T-helper 1 cell (primary cell): ENCODE data around the gene MKNK1.

Experiments used
- DNase-seq, 5 donors: peaks; one replicate each; pipeline ENCODE4 v3.0.0-alpha.2; 2012 to 2020

MKNK1 gene

DNA sequence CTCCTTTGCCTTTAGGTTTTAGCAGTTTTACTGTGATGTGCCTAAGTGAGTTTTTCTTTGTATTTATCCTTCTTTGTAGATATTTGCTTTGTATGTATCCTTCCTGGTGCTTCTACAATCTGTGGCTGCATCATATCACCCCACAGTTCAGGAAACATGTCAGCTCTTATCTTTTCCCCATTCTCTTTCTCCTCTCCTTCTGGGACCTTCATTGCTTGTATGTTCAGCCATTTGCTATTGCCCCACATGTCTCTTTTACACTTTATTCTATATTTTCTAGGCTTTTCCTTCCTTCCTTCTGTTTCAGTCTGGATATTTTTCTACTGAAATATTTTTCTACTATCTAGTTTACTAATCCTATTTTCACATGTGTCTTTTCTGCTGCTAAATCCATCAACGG lies 67.5 kb downstream of the MKNK1 start:
- no peak for DNase-seq

DNA sequence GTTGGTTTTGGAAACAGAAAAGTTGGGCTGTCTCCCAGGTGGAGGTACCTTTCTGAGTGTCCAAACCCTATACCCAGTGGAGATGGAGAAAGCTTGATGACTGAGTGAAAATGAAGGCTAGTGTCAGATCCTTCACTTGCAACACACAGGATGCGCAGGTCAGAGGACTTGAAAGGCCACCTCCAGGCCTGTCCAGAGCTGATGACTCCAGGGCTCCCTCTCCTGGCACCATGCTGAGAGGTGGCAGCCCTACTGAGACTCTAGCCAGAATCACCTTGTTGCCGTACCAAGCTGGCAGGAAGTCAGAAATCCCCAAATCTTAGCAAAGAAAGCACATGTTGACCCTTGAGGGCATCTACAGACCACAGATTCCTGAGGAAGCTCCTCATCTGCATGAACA lies 69.0 kb downstream of the MKNK1 start:
- DNase-seq: peak in 1 of 5 donors; percentile 28

DNA sequence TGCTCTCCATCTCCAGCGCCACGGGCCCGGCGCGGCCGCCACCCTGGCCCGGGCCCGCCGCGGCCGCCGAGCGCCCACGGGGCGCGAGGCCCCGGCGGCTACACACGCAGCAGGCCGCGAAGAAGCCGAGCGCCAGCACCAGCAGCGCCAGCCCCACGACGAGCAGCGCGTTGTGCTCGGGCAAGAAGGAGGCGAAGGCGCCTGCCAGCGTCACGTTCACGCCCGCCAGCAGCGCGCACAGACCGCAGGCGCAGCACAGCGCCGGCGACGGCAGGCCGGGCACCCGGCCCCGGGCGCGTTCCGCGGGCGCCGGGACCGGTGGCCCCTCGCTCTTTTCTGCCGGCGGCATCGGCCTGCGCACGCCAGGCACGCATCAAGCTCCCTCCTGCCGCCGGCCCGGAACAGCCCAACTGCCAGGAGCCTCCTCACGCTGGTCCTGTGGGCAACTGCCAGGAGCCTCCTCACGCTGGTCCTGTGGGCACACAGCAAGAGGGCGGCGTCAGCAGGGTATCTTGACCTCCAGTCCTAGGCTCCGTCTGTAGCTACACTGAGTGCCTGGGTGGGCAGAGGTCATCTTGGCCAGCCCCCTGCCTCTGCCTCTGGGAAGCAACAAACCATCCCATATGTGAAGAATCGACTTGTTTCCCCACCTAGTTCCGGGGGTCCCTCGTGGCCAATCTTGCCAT lies 70.7 kb downstream of the MKNK1 start:
- DNase-seq: peak in 4 of 5 donors; percentile 13 to 49 (median 38)

DNA sequence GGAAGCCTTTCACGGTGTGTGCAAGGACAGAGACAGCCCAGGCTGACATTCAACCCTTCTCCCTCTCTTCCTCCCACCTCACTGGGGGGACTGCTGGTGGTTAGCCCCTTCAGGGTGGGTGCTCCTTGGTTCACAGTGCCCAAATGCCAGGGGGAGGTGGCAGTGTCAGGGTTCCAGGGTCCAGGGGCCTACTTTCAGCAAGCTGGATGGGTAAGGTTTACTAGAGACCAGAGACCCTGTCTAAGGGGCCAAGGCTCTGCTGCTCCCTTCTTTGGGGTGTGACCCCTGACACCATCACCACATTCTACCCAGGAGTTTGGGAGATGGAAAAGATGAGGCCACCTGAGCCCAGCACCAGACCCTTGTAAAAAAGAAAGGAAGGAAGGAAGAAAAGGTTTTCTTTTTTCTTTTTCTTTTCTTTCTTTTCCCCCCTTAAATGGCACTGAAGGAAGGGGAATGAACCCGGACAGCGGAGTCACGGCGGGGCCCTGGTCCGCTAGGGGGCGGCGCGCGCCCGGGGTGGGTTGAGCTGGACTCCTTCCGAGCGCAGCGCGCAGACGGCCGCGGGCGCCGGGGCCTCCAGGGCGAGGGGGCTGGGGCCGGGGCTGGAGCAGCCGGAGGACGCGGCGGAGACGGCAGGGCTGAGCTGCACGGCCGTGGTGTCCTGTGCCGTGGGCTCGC lies 71.4 kb downstream of the MKNK1 start:
- DNase-seq: peak; percentile 34 to 63 (median 52)

DNA sequence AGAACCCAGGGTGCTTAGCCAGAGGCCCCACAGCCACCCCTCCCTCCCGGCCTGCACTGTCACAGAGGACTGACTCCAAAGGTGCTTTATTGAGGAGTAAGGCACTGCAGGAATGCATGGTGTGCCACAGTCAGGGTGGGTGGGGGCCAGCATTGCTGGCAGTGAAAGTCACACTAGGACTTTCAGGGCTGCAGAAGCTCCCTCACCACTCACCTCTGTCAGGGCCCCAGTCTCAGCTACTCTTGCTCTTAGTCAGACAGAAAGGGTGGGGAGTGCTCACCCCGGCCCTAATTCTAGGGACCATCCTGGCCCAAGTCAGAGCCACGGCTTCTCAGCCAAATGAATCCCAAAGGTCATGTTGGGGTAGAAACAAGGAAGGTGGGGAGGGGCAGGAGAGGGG lies 72.0 kb downstream of the MKNK1 start:
- DNase-seq: peak in 1 of 5 donors; percentile 25

DNA sequence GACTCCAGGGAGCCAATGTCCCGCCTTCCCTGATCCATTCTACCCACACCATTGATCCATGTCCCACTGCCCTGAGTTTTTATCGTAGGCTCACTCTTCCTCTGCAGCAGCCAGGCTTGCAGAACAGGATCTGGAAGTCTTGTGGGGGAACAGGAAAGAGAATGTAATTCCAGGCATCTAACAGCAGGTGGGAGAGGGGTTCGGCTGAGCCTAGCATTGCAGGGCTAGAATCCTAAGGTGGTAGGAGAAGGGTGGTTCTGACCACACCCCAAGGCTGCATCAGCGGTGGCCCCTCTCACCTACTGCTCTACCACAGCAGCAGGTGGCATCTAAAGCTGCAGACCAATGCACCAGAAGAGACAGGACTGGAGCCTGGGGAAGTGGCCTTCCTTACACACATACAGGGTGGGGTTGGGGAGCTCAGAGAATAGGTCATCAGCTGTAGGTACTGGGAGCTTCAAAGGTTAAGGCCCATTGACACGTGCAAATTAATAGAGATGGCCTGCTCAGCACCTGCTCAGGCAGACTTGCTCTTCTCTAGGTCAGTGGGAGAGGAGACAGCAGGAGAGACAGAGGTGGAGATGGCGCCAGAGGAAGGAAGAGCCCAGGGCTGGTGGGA lies 73.2 kb downstream of the MKNK1 start:
- DNase-seq: no peak

DNA sequence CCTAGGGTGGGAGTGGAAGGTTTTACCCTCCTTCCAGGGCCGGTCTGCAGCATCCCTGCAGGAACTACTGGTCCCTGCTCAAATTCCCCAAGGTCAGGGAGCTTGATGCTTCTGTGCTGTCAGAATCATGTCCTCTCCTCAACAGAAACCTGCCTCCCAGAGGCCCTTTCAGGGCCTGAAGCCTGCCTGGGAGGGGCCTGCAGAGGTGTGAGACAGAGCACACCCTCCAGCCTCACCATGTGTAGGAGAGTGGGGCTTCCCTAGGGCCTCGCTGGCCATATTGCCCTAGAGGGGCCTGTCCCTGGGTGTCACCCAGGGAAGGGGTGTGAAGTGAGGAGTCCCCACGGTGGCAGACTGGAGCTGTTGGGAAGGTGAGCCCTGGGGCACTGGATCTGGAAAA lies 73.8 kb downstream of the MKNK1 start:
- no peak for DNase-seq

DNA sequence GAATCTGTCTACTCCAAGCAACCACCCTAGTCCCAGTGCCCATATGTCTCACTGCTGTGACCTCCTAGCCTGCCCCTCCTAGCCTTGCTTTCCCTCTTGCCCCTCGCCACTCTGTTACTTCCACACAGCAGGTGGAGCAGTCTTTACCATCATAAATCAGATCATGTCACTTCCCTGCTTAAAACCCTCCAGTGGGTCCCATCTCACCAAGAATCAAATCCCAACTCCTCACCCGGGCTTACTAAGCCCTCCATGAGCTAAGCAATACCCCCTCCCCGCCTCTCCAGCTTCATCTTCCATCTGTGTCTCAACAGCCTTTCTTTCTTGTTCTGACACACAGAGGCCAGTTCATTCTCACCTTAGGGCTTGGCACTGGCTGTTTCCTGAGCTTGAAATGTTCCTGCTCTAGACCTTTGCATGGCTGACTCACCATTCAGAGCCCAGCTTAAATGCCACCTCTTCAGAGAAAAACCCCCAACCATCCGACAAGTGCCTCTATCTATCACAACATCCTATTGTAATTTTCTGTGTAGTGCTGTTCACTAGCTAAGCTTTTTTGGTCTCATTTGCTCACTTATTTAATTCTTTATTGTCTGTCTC lies 74.9 kb downstream of the MKNK1 start:
- DNase-seq: peak in 1 of 5 donors; percentile 60

DNA sequence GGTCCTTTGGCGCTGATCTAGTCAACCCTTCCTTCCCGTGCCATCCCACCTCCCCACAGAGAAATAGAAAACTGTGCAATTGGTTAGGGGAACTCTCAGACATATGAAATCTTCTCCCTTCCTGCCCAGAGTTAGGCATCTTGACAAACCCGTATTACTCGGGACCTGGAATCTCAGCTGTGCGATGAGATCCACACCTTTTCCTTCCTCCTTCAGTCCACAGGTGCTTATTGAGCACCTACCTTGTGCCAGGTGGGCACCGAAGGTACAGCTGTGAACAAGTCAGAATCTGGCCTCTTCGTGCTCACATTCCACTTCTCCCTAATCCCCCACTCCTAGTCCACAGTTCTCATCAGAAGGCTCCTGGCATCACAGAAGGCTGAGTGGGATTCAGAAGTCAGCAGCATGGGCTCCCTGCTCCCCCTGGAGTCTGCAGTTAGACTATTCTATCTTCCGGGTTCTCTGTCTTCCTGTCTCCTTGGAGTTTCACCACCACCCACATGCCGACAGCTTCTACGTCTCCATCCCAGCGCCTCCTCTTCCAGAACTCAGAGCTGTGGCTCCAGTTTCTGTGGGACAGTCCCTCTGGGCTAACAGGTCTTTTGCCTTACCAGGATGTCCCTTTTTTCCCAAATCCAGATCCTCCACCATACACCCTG lies 75.6 kb downstream of the MKNK1 start:
- DNase-seq: no peak

DNA sequence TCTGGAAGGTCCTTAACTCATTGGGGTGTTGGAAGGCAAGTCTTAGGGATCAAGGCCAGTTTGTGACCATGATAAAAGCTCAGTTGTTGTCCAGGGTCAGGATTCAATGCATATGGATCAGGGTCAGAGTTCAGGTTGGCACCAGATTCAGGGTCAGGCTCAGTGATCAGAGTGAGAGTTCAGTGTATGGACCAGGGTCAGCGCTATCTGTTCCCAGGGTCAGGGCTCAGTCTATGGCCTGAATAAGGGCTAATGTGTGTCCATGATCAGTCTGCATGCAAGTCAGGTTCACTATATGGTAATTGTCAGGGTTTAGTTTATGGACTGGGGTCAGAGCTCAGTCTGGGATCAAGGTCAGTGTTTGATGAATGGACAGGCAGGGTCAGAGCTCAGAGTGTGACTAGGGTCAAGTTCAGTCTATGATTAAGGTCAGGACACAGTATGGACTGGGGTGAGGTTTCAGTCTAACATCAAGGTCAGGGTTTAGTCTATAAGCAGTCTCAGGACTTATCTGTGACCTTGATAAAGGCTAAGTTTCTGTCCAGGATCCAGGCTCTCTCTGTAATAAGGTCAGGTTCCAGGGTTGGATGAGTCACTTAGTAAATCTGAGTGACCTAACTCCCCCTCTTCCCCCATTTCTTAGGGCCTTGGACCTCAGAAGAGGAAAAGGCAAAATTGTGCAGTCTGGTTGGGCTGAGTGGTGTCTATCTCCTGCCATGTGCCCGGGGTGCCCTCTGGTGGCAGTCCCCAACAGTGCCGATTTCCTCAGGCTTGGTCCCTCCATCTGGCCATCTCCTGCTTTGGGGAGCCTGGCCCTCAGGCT lies 76.4 kb downstream of the MKNK1 start:
- peak; percentile 34 to 73 (median 53) for DNase-seq

DNA sequence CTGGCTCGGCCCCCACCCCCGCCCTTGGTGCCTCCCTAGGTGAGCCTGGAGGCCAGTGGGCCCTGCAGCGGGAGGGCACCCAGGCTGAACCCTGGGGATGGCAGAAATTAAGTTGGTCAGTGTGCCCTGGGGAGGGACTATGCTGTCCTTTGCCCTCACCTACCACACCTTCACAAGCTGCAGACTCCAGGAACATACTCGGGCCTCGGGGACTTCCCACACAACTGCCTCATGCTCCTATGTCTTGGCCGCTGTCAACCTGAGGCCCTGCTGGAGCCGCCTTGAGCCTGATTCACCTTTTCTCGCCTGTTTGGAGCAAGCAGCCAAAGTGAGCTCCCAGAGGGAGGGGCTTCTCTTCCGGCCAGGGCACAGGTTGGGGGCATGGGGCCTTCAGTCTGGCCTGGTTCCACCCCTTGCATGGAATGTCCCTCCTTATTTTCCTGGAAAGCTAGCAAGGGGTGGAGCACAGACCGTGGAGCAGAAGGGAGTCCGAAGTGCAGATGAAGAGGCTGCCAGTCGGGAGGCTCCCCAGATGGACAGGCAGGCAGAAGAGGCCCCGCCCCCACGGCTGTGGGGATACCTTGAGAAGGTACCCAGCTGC lies 77.3 kb downstream of the MKNK1 start:
- no peak for DNase-seq

DNA sequence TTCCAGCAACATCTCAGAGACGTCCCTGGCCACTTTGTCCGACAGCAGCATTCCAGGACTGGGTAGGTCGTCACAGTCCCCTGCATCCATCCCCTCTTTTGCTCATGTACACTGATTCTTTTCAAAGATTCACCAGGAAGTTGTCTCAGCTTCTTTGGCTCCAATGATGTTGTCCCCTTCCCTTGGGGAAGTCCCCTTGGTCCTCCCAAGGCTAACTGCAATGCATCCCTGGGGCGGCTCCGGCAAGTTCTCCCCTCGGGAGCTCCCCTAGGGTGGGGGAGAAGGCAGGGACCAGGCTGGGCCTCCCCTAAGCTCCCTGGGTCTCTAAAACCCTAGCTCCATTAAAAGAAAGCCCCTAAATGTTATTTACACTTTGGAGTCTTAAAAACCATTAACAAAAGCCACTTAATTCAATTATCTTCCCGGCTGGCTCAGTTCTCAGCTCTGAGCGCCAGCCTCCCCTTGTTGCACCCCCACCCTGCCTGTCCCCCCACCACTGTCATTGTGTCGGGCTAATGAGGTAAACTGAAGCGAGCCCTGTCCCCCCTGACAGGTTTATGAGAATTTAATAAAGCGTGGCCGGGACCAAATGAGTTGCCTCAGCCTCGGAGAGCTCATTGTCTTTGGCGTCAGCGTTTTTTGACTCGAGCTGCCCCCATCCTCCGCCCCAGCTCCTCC lies 77.9 kb downstream of the MKNK1 start:
- DNase-seq: no peak

DNA sequence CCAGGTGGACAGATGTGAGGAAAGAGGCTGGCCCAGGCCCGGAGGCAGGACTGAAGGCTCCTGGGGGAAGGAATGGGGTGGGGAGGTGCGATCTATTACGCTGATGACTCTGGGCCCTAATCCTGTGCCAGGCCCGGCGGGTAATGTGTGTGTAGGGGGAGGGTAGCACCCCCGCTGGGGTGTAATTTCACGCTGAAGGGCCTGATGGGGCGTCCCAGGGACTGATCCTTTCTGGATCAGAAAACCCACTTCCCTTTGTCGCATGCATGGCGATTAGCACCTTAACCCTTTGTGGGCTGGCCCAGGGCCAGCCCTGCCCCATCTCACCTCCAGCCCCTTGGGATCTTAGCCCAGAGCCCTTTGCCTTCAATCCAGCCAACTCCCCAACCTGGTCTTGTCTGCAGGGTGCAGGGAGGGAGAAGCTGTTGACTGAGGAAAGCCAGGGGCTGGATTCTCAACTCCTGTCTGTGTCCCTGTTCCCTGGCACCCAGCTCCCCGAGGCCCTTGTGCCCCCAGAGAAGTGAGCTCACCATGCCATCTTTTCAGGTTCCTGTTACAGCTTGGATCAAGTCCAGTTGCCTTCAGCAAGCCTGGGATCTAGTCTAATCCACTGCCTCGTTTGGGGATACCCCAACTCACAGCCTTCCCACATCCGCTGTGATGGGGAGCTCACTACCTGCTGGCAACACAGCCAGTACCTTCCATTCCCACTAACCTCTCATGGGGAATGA lies 78.7 kb downstream of the MKNK1 start:
- no peak for DNase-seq

DNA sequence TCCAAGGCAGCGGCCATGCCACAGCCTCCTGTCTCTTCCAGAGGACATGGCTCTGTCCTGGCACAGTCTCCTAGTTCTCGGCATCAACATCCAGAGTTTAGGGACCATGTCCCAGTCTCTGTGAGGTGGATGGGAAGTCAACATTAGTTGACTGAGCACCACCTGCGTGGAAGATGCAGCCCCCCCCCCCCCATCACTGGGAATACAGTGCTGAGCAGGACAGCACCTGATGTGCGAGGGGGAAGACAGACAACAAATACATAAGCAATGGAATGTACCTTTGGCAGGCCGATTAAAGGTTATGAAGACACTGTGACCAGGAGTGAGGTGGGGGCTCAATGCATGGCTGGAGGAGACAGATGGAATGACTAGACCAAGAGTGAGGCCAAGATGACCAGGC lies 79.2 kb downstream of the MKNK1 start:
- no peak for DNase-seq

DNA sequence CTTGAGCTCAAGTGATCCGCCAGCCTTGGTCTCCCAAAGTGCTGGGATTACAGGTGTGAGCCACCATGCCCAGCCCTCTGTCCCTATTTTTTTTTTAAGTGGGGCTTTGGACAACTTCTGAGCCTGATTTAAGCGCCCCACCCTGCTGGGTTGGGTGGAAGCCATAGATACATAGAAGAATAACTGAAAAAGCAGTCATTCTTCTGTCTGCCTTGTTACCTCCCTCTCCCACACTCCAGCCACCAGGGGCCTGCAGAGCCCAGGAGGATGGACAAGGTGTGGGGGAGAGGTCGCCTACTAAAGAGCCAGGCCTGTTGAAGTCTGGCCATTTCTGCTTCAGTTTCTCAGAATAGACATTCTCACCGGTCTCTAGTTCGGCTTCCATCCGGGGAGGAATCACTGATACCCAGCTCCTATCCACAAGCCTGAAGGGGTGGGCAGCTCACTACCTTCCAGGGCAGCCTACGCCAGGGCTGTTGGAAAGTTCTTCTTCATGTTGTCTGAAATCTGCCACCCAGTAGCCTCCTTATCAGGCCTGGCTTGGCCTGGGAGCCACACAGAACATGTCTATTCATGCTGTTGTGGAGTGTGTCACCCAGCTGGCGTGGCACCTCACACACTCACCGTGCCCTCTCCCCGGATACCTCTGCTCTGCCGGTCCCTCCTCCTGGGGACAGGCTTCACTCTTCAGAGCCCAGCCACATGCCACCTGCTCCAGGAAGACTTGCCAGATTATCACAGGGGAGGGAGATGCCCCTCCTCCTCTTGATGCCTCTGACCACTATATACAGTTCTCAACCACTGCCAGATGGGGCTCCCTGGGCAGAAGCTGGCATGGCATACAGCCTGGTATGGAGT lies 80.3 kb downstream of the MKNK1 start:
- DNase-seq: no peak

DNA sequence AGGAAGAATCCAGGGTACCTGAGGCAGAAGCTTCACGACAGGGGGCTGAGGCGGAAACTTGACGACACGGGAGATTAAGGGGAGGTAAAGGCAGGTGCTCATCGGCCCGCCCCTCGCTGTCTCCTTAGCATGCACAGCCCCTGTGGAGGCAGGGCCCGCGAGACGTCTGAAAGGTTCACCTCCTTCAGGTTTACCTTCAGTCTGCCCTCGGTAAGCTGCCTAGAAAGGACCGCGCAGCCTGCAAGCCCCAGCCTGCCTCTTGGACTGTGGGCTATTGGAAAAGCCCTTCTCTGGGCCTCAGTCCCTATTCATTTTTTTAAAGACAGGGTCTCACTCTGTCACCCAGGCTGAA lies 81.1 kb downstream of the MKNK1 start:
- no peak for DNase-seq

DNA sequence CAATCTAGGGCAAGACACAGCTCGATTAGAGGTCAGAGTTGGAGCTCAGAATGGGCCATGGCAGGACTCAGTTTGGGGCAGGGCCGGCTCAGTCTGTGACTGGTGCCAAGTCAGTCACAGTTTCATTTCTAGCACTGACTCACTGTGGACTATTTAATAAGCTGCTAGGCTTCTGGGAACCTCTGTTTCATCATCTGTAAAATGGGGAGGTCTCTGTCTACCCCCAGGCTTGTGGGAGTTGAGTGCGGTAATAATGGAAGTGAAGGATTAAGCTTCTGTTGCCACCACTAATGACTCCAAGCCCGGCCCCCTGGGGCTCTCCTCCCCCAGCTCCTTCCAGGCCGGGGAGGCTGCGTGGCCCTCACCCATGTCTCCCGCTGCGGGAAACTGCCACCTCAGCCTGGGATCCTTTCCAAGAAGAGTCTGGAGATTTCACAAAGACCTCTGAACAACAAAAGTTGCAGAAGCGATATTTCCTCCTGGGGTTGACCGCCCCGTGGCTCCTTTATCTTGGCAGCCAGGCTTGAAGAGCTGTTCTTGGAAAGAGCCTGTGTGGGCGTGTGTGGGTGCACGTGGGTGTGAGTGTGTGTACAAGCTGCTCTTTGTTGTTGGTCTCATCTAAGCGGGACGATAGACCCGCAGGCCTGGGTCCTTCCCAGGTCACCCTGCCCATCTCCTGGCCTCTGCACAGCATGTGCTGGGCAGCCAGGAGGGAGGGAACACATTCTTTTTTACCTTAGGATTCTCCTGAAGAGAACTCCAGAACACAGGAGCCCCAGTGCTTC lies 81.7 kb downstream of the MKNK1 start:
- DNase-seq: peak in 1 of 5 donors; percentile 78

DNA sequence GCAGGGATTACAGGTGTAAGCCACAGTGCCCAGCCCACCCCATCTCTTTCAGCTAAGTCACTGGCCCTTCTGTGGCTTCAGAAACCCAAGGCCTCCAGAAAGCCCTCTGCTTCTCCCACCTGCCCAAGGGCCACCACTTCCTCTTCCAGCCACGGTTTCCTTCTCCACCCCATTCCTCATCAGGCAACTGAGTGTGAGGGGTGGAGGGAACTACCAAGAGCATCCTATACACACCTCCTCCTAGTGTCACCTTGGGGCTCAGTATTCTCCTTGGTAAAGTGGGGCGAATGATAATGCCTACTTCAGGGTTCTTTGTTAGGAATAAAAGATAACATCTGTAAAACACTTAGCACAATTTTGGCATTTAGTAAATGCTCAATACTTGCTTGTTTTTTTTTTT lies 82.7 kb downstream of the MKNK1 start:
- no peak for DNase-seq
